Retinal pigment epithelial cell (primary cell): Measurements from ENCODE around the gene OR6M1.

Experiments used
- DNase-seq: peaks from one replicate; pipeline ENCODE4 v3.0.0-alpha.2; 2010; ENCODE audit warnings: low read depth
- H3K4me3 ChIP-seq: 2 replicates; pipeline ENCODE4 v1.5.1; 2011; ENCODE audit warnings: mild to moderate bottlenecking, low read length, control low read depth, moderate library complexity
- CTCF ChIP-seq: conservative IDR thresholded peaks from 2 replicates; pipeline ENCODE4 v1.5.1; 2011; ENCODE audit warnings: low read depth, low read length, control low read depth, inconsistent platforms

The OR6M1 gene

GRCh38 chr11:123806249-123806648, at the start of gene OR6M1:
TSS of gene OR6M1 (minus strand) at chr11:123806349. CDS start at chr11:123806349, 0 bp downstream.
- no peak for DNase-seq
- TF ChIP-seq CTCF, result no peak
- H3K4me3 ChIP-seq, result no peak within 1 kb of the TSS

- H3K4me3 ChIP-seq, result no peak overlapping the region
- DNase-seq, result no peak
- no peak for TF ChIP-seq CTCF
Measured at GRCh38 chr11:123853038-123853437, 46.9 kb upstream of the OR6M1 start.

GRCh38 chr11:123852321-123852720, 46.2 kb upstream of the OR6M1 start:
- H3K4me3 ChIP-seq, result no peak overlapping the region
- no peak for DNase-seq
- TF ChIP-seq CTCF, result no peak

- TF ChIP-seq CTCF, result no peak
- no peak for DNase-seq
- H3K4me3 ChIP-seq, result no peak overlapping the region
Measured at GRCh38 chr11:123851110-123851509, 45.0 kb upstream of the OR6M1 start.

- no peak overlapping the region for H3K4me3 ChIP-seq
- DNase-seq, result no peak
- no peak for TF ChIP-seq CTCF
Measured at GRCh38 chr11:123841174-123841573, 35.0 kb upstream of the OR6M1 start.

GRCh38 chr11:123839131-123839530, 33.0 kb upstream of the OR6M1 start:
- TF ChIP-seq CTCF, result no peak
- no peak overlapping the region for H3K4me3 ChIP-seq
- no peak for DNase-seq

GRCh38 chr11:123838659-123839058, 32.5 kb upstream of the OR6M1 start:
- no peak overlapping the region for H3K4me3 ChIP-seq
- TF ChIP-seq CTCF, result no peak
- DNase-seq, result no peak
